Measurements from ENCODE around the gene SLC26A11.

- TF ChIP-seq SP1 (IDR thresholded peaks at IDR 0.05) (no peak), TARDBP (IDR thresholded peaks at IDR 0.05) (no peak), LEF1 (IDR thresholded peaks at IDR 0.05; ENCODE audit: borderline replicate concordance) (no peak), FOXM1 (IDR thresholded peaks at IDR 0.05; ENCODE audit: borderline replicate concordance) (no peak), SUZ12 (IDR thresholded peaks at IDR 0.05) (no peak), ARNT (IDR thresholded peaks at IDR 0.05) (no peak), NFRKB (IDR thresholded peaks at IDR 0.05) (no peak), FOXK2 (IDR thresholded peaks at IDR 0.05) (no peak), L3MBTL2 (conservative IDR thresholded peaks at IDR 0.05) (no peak), BHLHE40 (IDR thresholded peaks at IDR 0.05; ENCODE audit: borderline replicate concordance) (no peak), ELF4 (IDR thresholded peaks at IDR 0.05) (no peak)
- TF ChIP-seq, protein P1, sequence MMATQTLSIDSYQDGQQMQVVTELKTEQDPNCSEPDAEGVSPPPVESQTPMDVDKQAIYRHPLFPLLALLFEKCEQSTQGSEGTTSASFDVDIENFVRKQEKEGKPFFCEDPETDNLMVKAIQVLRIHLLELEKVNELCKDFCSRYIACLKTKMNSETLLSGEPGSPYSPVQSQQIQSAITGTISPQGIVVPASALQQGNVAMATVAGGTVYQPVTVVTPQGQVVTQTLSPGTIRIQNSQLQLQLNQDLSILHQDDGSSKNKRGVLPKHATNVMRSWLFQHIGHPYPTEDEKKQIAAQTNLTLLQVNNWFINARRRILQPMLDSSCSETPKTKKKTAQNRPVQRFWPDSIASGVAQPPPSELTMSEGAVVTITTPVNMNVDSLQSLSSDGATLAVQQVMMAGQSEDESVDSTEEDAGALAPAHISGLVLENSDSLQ (IDR thresholded peaks at IDR 0.05): no peak
Measured at GRCh38 chr17:80173916-80174315, 46.3 kb upstream of the SLC26A11 start.

Measured in HEK293T (cell line).